K562 (cell line): ENCODE results near the gene C1orf167. TPM values are rescaled to one million over a fixed set of nuclear protein-coding genes. Genes with fewer than 3 reads are reported as not detected.

Experiments used
- ATAC-seq: fragments of 200-7000 bp; cut with Tn5 transposase; 3 replicates; pipeline ENCODE4 v1.9.1; 2020; ENCODE audit warnings: moderate library complexity
- BruUV-seq: library from RNA; stranded (reverse); fragments of 400-500 nt; replicated peaks from 2 replicates; lab custom pipeline; 2021; lab: Mats Ljungman, UMichigan
- CTCF ChIA-PET: fragments of 300-600 bp; formaldehyde crosslinking; extraction: SDS; loops from one replicate; lab custom pipeline; 2021; ENCODE audit warnings: low intra/inter-chr PET ratio; lab: Yijun Ruan, JAX
- POLR2A ChIA-PET: fragments of 300-600, 350-650 bp; sonication (Branson Sonifier 250); formaldehyde crosslinking; extraction: SDS; loops from one replicate; lab custom pipeline; 2021; ENCODE audit warnings: antibody characterized with exemption, inconsistent platforms; lab: Yijun Ruan, JAX
- DNase-seq, 4 experiments: peaks; one replicate each; pipeline versions ENCODE4 v3.0.0 to v3.0.0-alpha.2; 2011 to 2018; ENCODE audit warnings: low spot score in 3 of 4, mixed read lengths in 3 of 4; ENCODE audit errors: extremely low read depth in 1 of 4
- FAIRE-seq: peaks from 2 replicates; lab custom pipeline; 2011; peaks lifted over from hg19 to GRCh38; lab: Jason Lieb, UNC
- H2AFZ ChIP-seq: 2 replicates; pipeline ENCODE4 v1.6.0; 2011; ENCODE audit warnings: low read depth, low read length, control low read depth, inconsistent platforms
- H3K27ac ChIP-seq: fragments of 200-600 bp; 3 replicates; pipeline ENCODE4 v1.8.0; 2011; ENCODE audit warnings: low read depth, mild to moderate bottlenecking, control low read depth, inconsistent platforms, low read length, moderate library complexity, mixed read lengths; ENCODE audit errors: extremely low read depth
- H3K27me3 ChIP-seq, 2 experiments: fragments of 300-600 bp in 1 of 2; 2 replicates in 1 of 2; 3 replicates in 1 of 2; pipeline versions ENCODE4 v1.6.0 to v1.8.0; 2011; ENCODE audit warnings: inconsistent platforms in 2 of 2, low read length in 2 of 2, mild to moderate bottlenecking in 1 of 2, mixed read lengths in 1 of 2, moderate library complexity in 1 of 2; ENCODE audit not compliant: control insufficient read depth in 2 of 2, insufficient read depth in 2 of 2
- H3K36me3 ChIP-seq: fragments of 300-600 bp; 3 replicates; pipeline ENCODE4 v1.8.0; 2011; ENCODE audit warnings: mild to moderate bottlenecking, low read length, inconsistent platforms; ENCODE audit not compliant: control insufficient read depth, insufficient read depth
- H3K4me1 ChIP-seq, 2 experiments: fragments of 200-600 bp in 1 of 2; replicated peaks in 1 of 2; 2 replicates in 1 of 2; 3 replicates in 1 of 2; pipeline versions ENCODE4 v1.5.1 to v1.8.0; 2011; ENCODE audit warnings: inconsistent platforms in 2 of 2, low read length in 2 of 2, mild to moderate bottlenecking in 1 of 2, mixed read lengths in 1 of 2, moderate library complexity in 1 of 2; ENCODE audit not compliant: control insufficient read depth in 2 of 2, insufficient read depth in 2 of 2
- H3K4me2 ChIP-seq: 2 replicates; pipeline ENCODE4 v1.6.1; 2011; ENCODE audit warnings: low read length, control low read depth, inconsistent platforms, mixed read lengths; ENCODE audit not compliant: insufficient read depth
- H3K4me3 ChIP-seq: fragments of 200-600 bp; sonication (generic), shearing (Covaris generic); 2 replicates; pipeline ENCODE4 v1.5.1; 2016; ENCODE audit warnings: control low read depth, inconsistent platforms
- H3K79me2 ChIP-seq: fragments of 200-600 bp; 3 replicates; pipeline ENCODE4 v1.8.0; 2011; ENCODE audit warnings: low read length, inconsistent platforms; ENCODE audit not compliant: control insufficient read depth, insufficient read depth
- H3K9ac ChIP-seq, 2 experiments: 2 replicates each; pipeline versions ENCODE4 v1.6.0 to v1.6.1; 2011; ENCODE audit warnings: low read depth in 2 of 2, low read length in 2 of 2, control low read depth in 1 of 2, inconsistent platforms in 1 of 2, mild to moderate bottlenecking in 1 of 2, mixed read lengths in 1 of 2; ENCODE audit not compliant: insufficient read depth in 1 of 2
- H3K9me1 ChIP-seq: one replicate; pipeline ENCODE4 v1.6.0; 2011; ENCODE audit warnings: inconsistent platforms, mild to moderate bottlenecking, low read length, moderate library complexity; ENCODE audit not compliant: control insufficient read depth, insufficient read depth
- H3K9me3 ChIP-seq: replicated peaks from 2 replicates; pipeline ENCODE4 v1.5.1; 2011; ENCODE audit warnings: low read depth, low read length, inconsistent platforms; ENCODE audit not compliant: control insufficient read depth, insufficient read depth
- H4K20me1 ChIP-seq: replicated peaks from 2 replicates; pipeline ENCODE4 v1.6.1; 2011; ENCODE audit warnings: low read length, inconsistent platforms, mixed read lengths; ENCODE audit not compliant: control insufficient read depth, insufficient read depth
- BACH1 ChIP-seq: fragments of 200-800 bp; sonication (Bioruptor generic); IDR thresholded peaks from 2 replicates; pipeline ENCODE4 v1.6.1; 2016; ENCODE audit warnings: missing genetic modification characterization, missing compliant biosample characterization
- CSDE1 ChIP-seq, 2 experiments: fragments of 450-650 bp; IDR thresholded peaks; 2 replicates each; pipeline ENCODE4 v1.6.1; 2016; ENCODE audit warnings: mild to moderate bottlenecking in 1 of 2
- HLTF ChIP-seq: fragments of 450-650 bp; IDR thresholded peaks from 2 replicates; pipeline ENCODE4 v1.6.1; 2016
- KAT2B ChIP-seq: IDR thresholded peaks from one replicate; pipeline ENCODE4 v1.6.1; 2012; ENCODE audit warnings: low read depth, mild to moderate bottlenecking, control low read depth, inconsistent platforms, low read length, moderate library complexity
- NR4A1 ChIP-seq, 2 experiments: fragments of 250-450 bp in 1 of 2; fragments of 450-650 bp in 1 of 2; sonication (Bioruptor Pico) in 1 of 2; IDR thresholded peaks; 2 replicates each; pipeline versions ENCODE4 v1.4.0 to v1.6.1; 2016 to 2020; ENCODE audit warnings: mild to moderate bottlenecking in 2 of 2, missing compliant biosample characterization in 1 of 2, missing genetic modification characterization in 1 of 2, moderate library complexity in 1 of 2
- PATZ1 ChIP-seq: fragments of 250-450 bp; sonication (Bioruptor Pico); IDR thresholded peaks from 2 replicates; pipeline ENCODE4 v1.5.0; 2020; ENCODE audit warnings: mild to moderate bottlenecking, borderline replicate concordance
- POLR2AphosphoS5 ChIP-seq: IDR thresholded peaks from 2 replicates; pipeline ENCODE4 v1.6.1; 2011; ENCODE audit warnings: mild to moderate bottlenecking, low read depth, low read length, moderate library complexity; ENCODE audit not compliant: control insufficient read depth, insufficient read depth
- RBBP5 ChIP-seq: fragments of 200-600 bp; sonication (generic); IDR thresholded peaks from 2 replicates; pipeline ENCODE4 v1.6.1; 2012; ENCODE audit warnings: borderline replicate concordance, mild to moderate bottlenecking, low read length, control low read depth, inconsistent platforms; ENCODE audit not compliant: insufficient read depth, poor library complexity, severe bottlenecking
- TCFL5 ChIP-seq: fragments of 250-450 bp; sonication (Bioruptor Pico); conservative IDR thresholded peaks from 2 replicates; pipeline ENCODE4 v1.6.1; 2021; ENCODE audit warnings: mild to moderate bottlenecking, moderate library complexity, matching md5 sums
- TEAD2 ChIP-seq: fragments of 450-650 bp; IDR thresholded peaks from 2 replicates; pipeline ENCODE4 v1.6.1; 2016; ENCODE audit warnings: missing genetic modification characterization, control low read depth, missing compliant biosample characterization
- WHSC1 ChIP-seq: IDR thresholded peaks from one replicate; pipeline ENCODE4 v1.6.1; 2012; ENCODE audit warnings: low read length, control low read depth, inconsistent platforms
- ZNF77 ChIP-seq: fragments of 250-450 bp; sonication (Bioruptor Pico); IDR thresholded peaks from 2 replicates; pipeline ENCODE4 v1.5.0; 2020
- WGBS: fragments of 100-300 bp; shearing (Covaris generic); methylation state at CpG from one replicate; pipeline ENCODE4 v1.1.6; 2016; ENCODE audit warnings: low coverage, mixed read lengths; ENCODE audit not compliant: insufficient coverage; ENCODE audit errors: missing lambda C conversion rate; 5-methylcytosine and 5-hydroxymethylcytosine counted together
- in situ Hi-C: fragments of 300-500 bp; cut with MboI; formaldehyde crosslinking; loops from 4 replicates; pipeline ENCODE4 v1.15.0; 2018; ENCODE audit warnings: inconsistent platforms, mixed read lengths
- intact Hi-C: fragments of 100-400 bp; cut with micrococcal nuclease; formaldehyde crosslinking; loops from 2 replicates; pipeline ENCODE4 v1.14.2; 2022
- polyA plus RNA-seq, 8 experiments: library from polyadenylated mRNA; depleted of rRNA in 4 of 8; stranded (reverse) in 5 of 8; unstranded in 3 of 8; fragments of >200 nt; fragmentation: Nextera tagmentation in 2 of 8; fragmentation: Illumina TruSeq in 1 of 8; extraction: Ambion mirVana in 2 of 8; extraction: Trizol in 1 of 8; gene quantifications; 2 replicates each; pipeline versions ENCODE4 v1.2.1 to v1.2.3, GENCODE V29; 2011 to 2014; ENCODE audit warnings: inconsistent platforms in 1 of 8, missing spikeins in 1 of 8
- total RNA-seq, 7 experiments: library from RNA; depleted of rRNA in 6 of 7; stranded (reverse); fragments of >200 nt in 6 of 7; fragmentation: Illumina TruSeq in 2 of 7; extraction: Trizol in 2 of 7; gene quantifications; 2 replicates each; pipeline versions ENCODE4 v1.2.1 to v1.2.3, GENCODE V29; 2011 to 2021; ENCODE audit warnings: low replicate concordance in 1 of 7

The C1orf167 gene
- total and polyA plus RNA-seq, 9 of the 15 experiments (the other 6 are each of a cell fraction or from before 2014, with no cell fraction given): 0.22 to 0.86 (median 0.31) TPM; not detected in 2

- peak; percentile 23; the same call in 1 of the 2 replicates for TF ChIP-seq PATZ1 (CRISPR knock-in tag)
- TF ChIP-seq KAT2B: no peak
- peak; percentile 69 for TF ChIP-seq TCFL5 (CRISPR knock-in tag)
- TF ChIP-seq, all 486 proteins: peak for 174
These were observed 35.7 kb downstream of the C1orf167 start (continued) for GRCh38 chr1:11797525-11798216.

GRCh38 chr1:11799099-11799498, 37.1 kb downstream of the C1orf167 start:
- POLR2A ChIA-PET: interaction anchor here (0.6 to 10.5 kb wide), 3 partner anchors 8 to 596 kb away, joined by 3 to 107 read pairs (median 25); partner anchors contain the start of gene CLCN6
- TF ChIP-seq POLR2AphosphoS5 (no peak), RBBP5 (peak; percentile 10), PATZ1 (CRISPR knock-in tag) (no peak), CSDE1 (IDR thresholded peaks at IDR 0.05) (no peak), WHSC1 (peak; percentile 44), NR4A1 (CRISPR knock-in tag; IDR thresholded peaks at IDR 0.05) (no peak), NR4A1 (tag; IDR thresholded peaks at IDR 0.05) (no peak), BACH1 (tag) (peak; percentile 8; the same call in 1 of the 2 replicates), ZNF77 (CRISPR knock-in tag) (peak; percentile 21; the same call in 1 of the 2 replicates), TEAD2 (tag) (no peak), HLTF (no peak)

More at GRCh38 chr1:11799099-11799498, 37.1 kb downstream of the C1orf167 start:
- Histone ChIP-seq H3K4me1 (peaks cover 69 to 77% of the 10 kb centered on the region in 2 experiments), H3K9ac (peak overlapping the region; percentile 80 to 88; a peak in 3 of 4 replicates), H3K9me3 (no peaks in the 10 kb centered on the region), H3K9me1 (no peaks in the 10 kb centered on the region), H4K20me1 (0 out of 2 replicates have a peak, but pooled peaks cover 5% of the 10 kb centered on the region), H3K4me3 (no peak overlapping the region), H3K27ac (peak overlapping the region; percentile 100), H3K27me3 (no peaks in the 10 kb centered on the region), H3K4me2 (peak overlapping the region; percentile 62), H2AFZ (no peak overlapping the region), H3K36me3 (peaks cover 60% of the 10 kb centered on the region), H3K79me2 (peaks cover 78% of the 10 kb centered on the region)
- no peak for FAIRE-seq
- 77% methylated on average over 5 of the region's 5 CpGs for WGBS
- CTCF ChIA-PET: interaction anchor here (0.6 to 0.9 kb wide), 2 partner anchors 150 to 459 kb away, joined by 3 read pairs; no protein-coding TSS in a partner anchor
- intact Hi-C loops (loop anchor here (5.0 kb wide), 1 partner anchor 62 kb away; the partner anchor contains the start of gene AGTRAP), in situ Hi-C loops (no loop called here)
- no peak for DNase-seq
- ATAC-seq: no peak
- BruUV-seq: no TSS peak
